ENCODE results near the gene AAMDC. TPM values are rescaled to one million over a fixed set of nuclear protein-coding genes. Genes with fewer than 3 reads are reported as not detected.

The AAMDC gene
- total RNA-seq, 1 experiment from 2014 or later = 22.8 TPM

- ChIA-PET POLR2A (no interaction called here), CTCF (interaction anchor here (0.6 kb wide), 1 partner anchor 212 kb away, joined by 3 read pairs; no protein-coding TSS in a partner anchor)
- no peak for DNase-seq (ENCODE audit: low spot score)
- no peak overlapping the region for H3K27ac Mint-ChIP-seq
- H3K27me3 Mint-ChIP-seq (ENCODE audit: low read depth) = no peaks in the 10 kb centered on the region
- no peak overlapping the region for H3K4me3 Mint-ChIP-seq
- peaks cover 15% of the 10 kb centered on the region for H3K36me3 Mint-ChIP-seq
- ATAC-seq = no peak
- TF ChIP-seq ZNF416 (CRISPR knock-in tag; IDR thresholded peaks at IDR 0.05) = no peak
- TF ChIP-seq CREM (CRISPR knock-in tag; IDR thresholded peaks at IDR 0.05) = no peak
- TF ChIP-seq NFE2L1 (CRISPR knock-in tag; IDR thresholded peaks at IDR 0.05) = no peak
- TF ChIP-seq ZNF263 (CRISPR knock-in tag; IDR thresholded peaks at IDR 0.05; ENCODE audit: low read depth) = no peak
- TF ChIP-seq ZNF512 (CRISPR knock-in tag; IDR thresholded peaks at IDR 0.05; ENCODE audit: borderline replicate concordance) = no peak
- TF ChIP-seq ZSCAN18 (CRISPR knock-in tag; IDR thresholded peaks at IDR 0.05) = no peak
- no peak for TF ChIP-seq CBFB (CRISPR knock-in tag; IDR thresholded peaks at IDR 0.05; ENCODE audit: low read depth)
- no peak for TF ChIP-seq RELA (CRISPR knock-in tag; IDR thresholded peaks at IDR 0.05; ENCODE audit: borderline replicate concordance)
- no peak for TF ChIP-seq ATF1 (CRISPR knock-in tag; IDR thresholded peaks at IDR 0.05)
- TF ChIP-seq ATF3 (CRISPR knock-in tag; conservative IDR thresholded peaks at IDR 0.05) = no peak
- TF ChIP-seq CREB1 (CRISPR knock-in tag; IDR thresholded peaks at IDR 0.05) = no peak
- no peak for TF ChIP-seq TCF7 (CRISPR knock-in tag; IDR thresholded peaks at IDR 0.05; ENCODE audit: low read depth)
- TF ChIP-seq HMGXB4 (CRISPR knock-in tag; IDR thresholded peaks at IDR 0.05) = no peak
- no peak for TF ChIP-seq ZNF219 (CRISPR knock-in tag; IDR thresholded peaks at IDR 0.05; ENCODE audit: borderline replicate concordance)
- TF ChIP-seq ERG (CRISPR knock-in tag; IDR thresholded peaks at IDR 0.05) = no peak
- no peak for TF ChIP-seq RORB (CRISPR knock-in tag; IDR thresholded peaks at IDR 0.05)
- no peak for TF ChIP-seq MXD4 (CRISPR knock-in tag; IDR thresholded peaks at IDR 0.05; ENCODE audit: borderline replicate concordance)
- TF ChIP-seq NR1H2 (CRISPR knock-in tag; IDR thresholded peaks at IDR 0.05) = no peak
- no peak for TF ChIP-seq E2F5 (CRISPR knock-in tag; IDR thresholded peaks at IDR 0.05)
- no peak for TF ChIP-seq ZNF281 (CRISPR knock-in tag; IDR thresholded peaks at IDR 0.05)
- H3K4me1 Mint-ChIP-seq = no peaks in the 10 kb centered on the region
- peaks cover 4% of the 10 kb centered on the region for H3K9me3 Mint-ChIP-seq
Observed at GRCh38 chr11:77866336-77866735, 45.4 kb downstream of the AAMDC start.

All from WTC11 (cell line).